IMR-90 (cell line): ENCODE data around the gene GAREM1. TPM values are rescaled to one million over a fixed set of nuclear protein-coding genes. Genes with fewer than 3 reads are reported as not detected.

Source experiments
- ATAC-seq: fragments of 200-7000 bp; cut with Tn5 transposase; 2 replicates; pipeline ENCODE4 v1.9.1; 2020; ENCODE audit warnings: low read depth, mild to moderate bottlenecking, moderate library complexity
- BruUV-seq: library from RNA; stranded (reverse); fragments of 400-500 nt; replicated peaks from 2 replicates; lab custom pipeline; 2021; lab: Mats Ljungman, UMichigan
- CTCF ChIA-PET: fragments of 300-600 bp; formaldehyde crosslinking; extraction: SDS; loops from one replicate; lab custom pipeline; 2021; ENCODE audit warnings: antibody characterized with exemption; lab: Yijun Ruan, JAX
- POLR2A ChIA-PET: fragments of 300-600 bp; sonication (Branson Sonifier 250); formaldehyde crosslinking; loops from one replicate; lab custom pipeline; 2022; ENCODE audit warnings: antibody characterized with exemption; ENCODE audit not compliant: unreplicated experiment; lab: Charles Lee
- DNase-seq: peaks from one replicate; pipeline ENCODE4 v3.0.0; 2013
- H2AFZ ChIP-seq: replicated peaks from 2 replicates; pipeline ENCODE3; 2013; ENCODE audit warnings: low read length, mild to moderate bottlenecking; ENCODE audit not compliant: poor library complexity
- H2AK5ac ChIP-seq: 2 replicates; pipeline ENCODE4 v1.6.1; 2013; ENCODE audit warnings: low read depth, low read length, inconsistent platforms
- H2AK9ac ChIP-seq: replicated peaks from 2 replicates; pipeline ENCODE3; 2013; ENCODE audit warnings: mild to moderate bottlenecking, low read depth, low read length, moderate library complexity; ENCODE audit not compliant: poor library complexity
- H2BK120ac ChIP-seq: 2 replicates; pipeline ENCODE4 v1.6.1; 2013; ENCODE audit warnings: low read depth, low read length, inconsistent platforms
- H2BK15ac ChIP-seq: 3 replicates; pipeline ENCODE4 v1.6.1; 2013; ENCODE audit warnings: low read depth, low read length, inconsistent platforms
- H2BK20ac ChIP-seq: 2 replicates; pipeline ENCODE4 v1.6.1; 2013; ENCODE audit warnings: low read depth, mild to moderate bottlenecking, inconsistent platforms, low read length, moderate library complexity
- H2BK5ac ChIP-seq: 2 replicates; pipeline ENCODE4 v1.6.1; 2013; ENCODE audit warnings: mild to moderate bottlenecking, low read depth, low read length, inconsistent platforms; ENCODE audit not compliant: poor library complexity, severe bottlenecking
- H3K14ac ChIP-seq: replicated peaks from 2 replicates; pipeline ENCODE4 v1.6.1; 2013; ENCODE audit warnings: low read depth, low read length, inconsistent platforms
- H3K18ac ChIP-seq: 2 replicates; pipeline ENCODE4 v1.6.1; 2013; ENCODE audit warnings: low read depth, low read length, control low read depth
- H3K23ac ChIP-seq: 2 replicates; pipeline ENCODE4 v1.6.1; 2013; ENCODE audit warnings: low read depth, low read length, inconsistent platforms
- H3K27ac ChIP-seq: 2 replicates; pipeline ENCODE4 v1.5.1; 2013; ENCODE audit warnings: mild to moderate bottlenecking, control low read depth, low read length; ENCODE audit not compliant: insufficient read depth
- H3K27me3 ChIP-seq: 2 replicates; pipeline ENCODE4 v1.6.1; 2013; ENCODE audit warnings: low read length; ENCODE audit not compliant: control insufficient read depth, insufficient read depth
- H3K36me3 ChIP-seq: 2 replicates; pipeline ENCODE4 v1.6.1; 2013; ENCODE audit warnings: low read length, mixed read lengths; ENCODE audit not compliant: control insufficient read depth, insufficient read depth
- H3K4ac ChIP-seq: 2 replicates; pipeline ENCODE4 v1.6.1; 2013; ENCODE audit warnings: low read depth, low read length, inconsistent platforms
- H3K4me1 ChIP-seq: 2 replicates; pipeline ENCODE4 v1.6.1; 2013; ENCODE audit warnings: low read length, mixed read lengths; ENCODE audit not compliant: control insufficient read depth, insufficient read depth
- H3K4me2 ChIP-seq: 2 replicates; pipeline ENCODE4 v1.6.1; 2013; ENCODE audit warnings: low read depth, mild to moderate bottlenecking, control low read depth, low read length, moderate library complexity
- H3K4me3 ChIP-seq: 2 replicates; pipeline ENCODE4 v1.5.1; 2013; ENCODE audit warnings: low read depth, mild to moderate bottlenecking, control low read depth, low read length, moderate library complexity; ENCODE audit not compliant: insufficient read depth
- H3K56ac ChIP-seq: 2 replicates; pipeline ENCODE4 v1.6.1; 2013; ENCODE audit warnings: low read length, inconsistent platforms; ENCODE audit not compliant: insufficient read depth; ENCODE audit errors: extremely low read depth
- H3K79me1 ChIP-seq, 2 experiments: 2 replicates each; pipeline ENCODE4 v1.6.1; 2013; ENCODE audit warnings: low read length in 2 of 2, inconsistent platforms in 1 of 2, low read depth in 1 of 2
- H3K9ac ChIP-seq: 2 replicates; pipeline ENCODE4 v1.6.1; 2013; ENCODE audit warnings: low read depth, low read length, control low read depth
- H3K9me1 ChIP-seq: 2 replicates; pipeline ENCODE4 v1.6.1; 2013; ENCODE audit warnings: low read length, inconsistent platforms; ENCODE audit not compliant: insufficient read depth
- H3K9me3 ChIP-seq: 2 replicates; pipeline ENCODE4 v1.6.1; 2013; ENCODE audit warnings: low read length; ENCODE audit not compliant: control insufficient read depth, insufficient read depth
- H4K20me1 ChIP-seq: 2 replicates; pipeline ENCODE4 v1.6.1; 2013; ENCODE audit warnings: low read length, inconsistent platforms; ENCODE audit not compliant: insufficient read depth
- H4K5ac ChIP-seq: 2 replicates; pipeline ENCODE4 v1.6.1; 2013; ENCODE audit warnings: mild to moderate bottlenecking, low read depth, low read length, control low read depth
- H4K8ac ChIP-seq, 2 experiments: 2 replicates each; pipeline ENCODE4 v1.6.1; 2013; ENCODE audit warnings: low read depth in 2 of 2, low read length in 2 of 2, control low read depth in 1 of 2, inconsistent platforms in 1 of 2
- H4K91ac ChIP-seq: 2 replicates; pipeline ENCODE4 v1.6.1; 2013; ENCODE audit warnings: low read depth, low read length, inconsistent platforms; ENCODE audit not compliant: insufficient read depth
- BHLHE40 ChIP-seq: fragments of 150-350 bp; IDR thresholded peaks from 2 replicates; pipeline ENCODE4 v1.6.1; 2016; ENCODE audit warnings: mild to moderate bottlenecking, low read depth, low read length
- CEBPB ChIP-seq: IDR thresholded peaks from 2 replicates; pipeline ENCODE4 v1.6.1; 2012; ENCODE audit warnings: low read depth, low read length, improper control_type of control experiment
- CHD1 ChIP-seq: IDR thresholded peaks from 2 replicates; pipeline ENCODE4 v1.6.1; 2012; ENCODE audit warnings: low read depth, low read length, improper control_type of control experiment
- ELK1 ChIP-seq: fragments of 150-350 bp; IDR thresholded peaks from 2 replicates; pipeline ENCODE4 v1.6.1; 2016; ENCODE audit warnings: low read depth, mild to moderate bottlenecking, low read length, moderate library complexity, borderline replicate concordance
- FOS ChIP-seq: fragments of 150-350 bp; IDR thresholded peaks from 2 replicates; pipeline ENCODE4 v1.6.1; 2016; ENCODE audit warnings: low read depth, low read length
- MAFK ChIP-seq: IDR thresholded peaks from 2 replicates; pipeline ENCODE4 v1.6.1; 2012; ENCODE audit warnings: low read depth, low read length, improper control_type of control experiment
- MAZ ChIP-seq: IDR thresholded peaks from 2 replicates; pipeline ENCODE4 v1.6.1; 2012; ENCODE audit warnings: low read depth, mild to moderate bottlenecking, low read length, improper control_type of control experiment, moderate library complexity, borderline replicate concordance
- MXI1 ChIP-seq: IDR thresholded peaks from 2 replicates; pipeline ENCODE4 v1.6.1; 2012; ENCODE audit warnings: low read depth, mild to moderate bottlenecking, low read length, moderate library complexity, borderline replicate concordance
- NFE2L2 ChIP-seq: fragments of 150-350 bp; IDR thresholded peaks from 2 replicates; pipeline ENCODE4 v1.6.1; 2016; ENCODE audit warnings: low read depth, mild to moderate bottlenecking, low read length
- POLR2A ChIP-seq: IDR thresholded peaks from 2 replicates; pipeline ENCODE4 v1.6.1; 2012; ENCODE audit warnings: mild to moderate bottlenecking, low read depth, low read length
- RAD21 ChIP-seq: IDR thresholded peaks from 2 replicates; pipeline ENCODE4 v1.6.1; 2012; ENCODE audit warnings: low read length, improper control_type of control experiment
- RCOR1 ChIP-seq: IDR thresholded peaks from 2 replicates; pipeline ENCODE4 v1.6.1; 2012; ENCODE audit warnings: mild to moderate bottlenecking, low read length, improper control_type of control experiment; ENCODE audit not compliant: insufficient replicate concordance
- SMC3 ChIP-seq: fragments of 150-350 bp; IDR thresholded peaks from 2 replicates; pipeline ENCODE4 v1.6.1; 2016; ENCODE audit warnings: low read depth, mild to moderate bottlenecking, antibody characterized with exemption, low read length, moderate library complexity
- USF2 ChIP-seq: fragments of 150-350 bp; IDR thresholded peaks from 2 replicates; pipeline ENCODE4 v1.6.1; 2017; ENCODE audit warnings: mild to moderate bottlenecking, antibody characterized with exemption, low read length, low read depth
- dilution Hi-C: fragments of 300-500 bp; cut with HindIII; formaldehyde crosslinking; loops from one replicate; pipeline ENCODE4 v1.14.3; 2018; ENCODE audit warnings: low sequenced_read_pairs; ENCODE audit not compliant: unreplicated experiment
- in situ Hi-C: fragments of 300-500 bp; cut with MboI; formaldehyde crosslinking; loops from 3 replicates; pipeline ENCODE4 v1.14.3; 2019; ENCODE audit warnings: low sequenced_read_pairs, inconsistent platforms, mixed read lengths
- intact Hi-C: fragments of 100-400 bp; cut with micrococcal nuclease; formaldehyde crosslinking; loops from 2 replicates; pipeline ENCODE4 v1.10.0; 2022
- polyA plus RNA-seq, 3 experiments: library from polyadenylated mRNA; depleted of rRNA; stranded (reverse); fragments of >200 nt; gene quantifications; 2 replicates each; pipeline ENCODE4 v1.2.3, GENCODE V29; 2012; ENCODE audit warnings: low replicate concordance in 1 of 3
- total RNA-seq: library from RNA; depleted of rRNA; stranded (reverse); fragments of >200 nt; gene quantifications from 2 replicates; pipeline ENCODE4 v1.2.3, GENCODE V29; 2012

GAREM1 gene
- total and polyA plus RNA-seq, 2 of the 4 experiments (the other 2 are of a cell fraction) = 1.4 to 2.3 TPM

- CTCF ChIA-PET = interaction anchor here (1.0 to 4.7 kb wide), 4 partner anchors 79 to 316 kb away, joined by 3 to 39 read pairs (median 4); no protein-coding TSS in a partner anchor
- DNase-seq = no peak
These were observed 2.6 kb upstream of the GAREM1 start for GRCh38 chr18:32473325-32473724.

More at GRCh38 chr18:32473325-32473724, 2.6 kb upstream of the GAREM1 start:
- dilution Hi-C loops (loop anchor here (25.0 kb wide), 1 partner anchor 186 kb away; no protein-coding TSS in a partner anchor), intact Hi-C loops (no loop called here), in situ Hi-C loops (loop anchor here (5.0 kb wide), 1 partner anchor 196 kb away; no protein-coding TSS in a partner anchor)
- Histone ChIP-seq H3K9ac (no peak overlapping the region), H4K91ac (no peak overlapping the region), H3K4me2 (no peak overlapping the region), H2BK120ac (no peak overlapping the region), H3K18ac (no peak overlapping the region), H2BK5ac (no peak overlapping the region), H3K23ac (no peak overlapping the region), H3K79me1 (peaks cover 0 to 4% of the 10 kb centered on the region in 2 experiments; a peak in 1 of 4 replicates), H3K27me3 (peaks cover 9% of the 10 kb centered on the region), H3K9me1 (no peaks in the 10 kb centered on the region; the same call in 1 of the 2 replicates), H2BK20ac (no peak overlapping the region), H4K8ac (no peak overlapping the region), H4K5ac (no peak overlapping the region), H2BK15ac (no peak overlapping the region), H4K20me1 (no peaks in the 10 kb centered on the region), H3K36me3 (no peaks in the 10 kb centered on the region), H3K27ac (no peak overlapping the region), H2AFZ (no peak overlapping the region), H3K9me3 (no peaks in the 10 kb centered on the region), H3K56ac (no peak overlapping the region), H3K14ac (no peak overlapping the region), H2AK9ac (no peak overlapping the region), H2AK5ac (no peak overlapping the region), H3K4me3 (no peak overlapping the region), H3K4ac (no peak overlapping the region), H3K4me1 (peaks cover 1% of the 10 kb centered on the region)
- ATAC-seq = no peak
- POLR2A ChIA-PET = no interaction called here
- TF ChIP-seq USF2 (no peak), CHD1 (no peak), CEBPB (no peak), POLR2A (no peak), ELK1 (no peak), NFE2L2 (no peak), RCOR1 (no peak), FOS (no peak), MAFK (no peak), BHLHE40 (no peak), RAD21 (no peak), MAZ (no peak), MXI1 (no peak), SMC3 (no peak)
- BruUV-seq = no TSS peak
